Dermis blood vessel endothelial cell (primary cell): ENCODE data around the gene TUBG1. TPM values are rescaled to one million over a fixed set of nuclear protein-coding genes. Genes with fewer than 3 reads are reported as not detected.
"Not testable (repeated sequence)": the region's sequence is repeated elsewhere in the genome, so short reads cannot be mapped to it uniquely, and the experiment has no call there.

Experiments
- DNase-seq: peaks from one replicate; pipeline ENCODE4 v3.0.0; 2010
- total RNA-seq: library from RNA; depleted of rRNA; stranded (reverse); fragments of >200 nt; gene quantifications from 2 replicates; pipeline ENCODE4 v1.2.3, GENCODE V29; 2014

The TUBG1 gene
- total RNA-seq, 1 donor from 2014 or later: 27.6 TPM

DNA sequence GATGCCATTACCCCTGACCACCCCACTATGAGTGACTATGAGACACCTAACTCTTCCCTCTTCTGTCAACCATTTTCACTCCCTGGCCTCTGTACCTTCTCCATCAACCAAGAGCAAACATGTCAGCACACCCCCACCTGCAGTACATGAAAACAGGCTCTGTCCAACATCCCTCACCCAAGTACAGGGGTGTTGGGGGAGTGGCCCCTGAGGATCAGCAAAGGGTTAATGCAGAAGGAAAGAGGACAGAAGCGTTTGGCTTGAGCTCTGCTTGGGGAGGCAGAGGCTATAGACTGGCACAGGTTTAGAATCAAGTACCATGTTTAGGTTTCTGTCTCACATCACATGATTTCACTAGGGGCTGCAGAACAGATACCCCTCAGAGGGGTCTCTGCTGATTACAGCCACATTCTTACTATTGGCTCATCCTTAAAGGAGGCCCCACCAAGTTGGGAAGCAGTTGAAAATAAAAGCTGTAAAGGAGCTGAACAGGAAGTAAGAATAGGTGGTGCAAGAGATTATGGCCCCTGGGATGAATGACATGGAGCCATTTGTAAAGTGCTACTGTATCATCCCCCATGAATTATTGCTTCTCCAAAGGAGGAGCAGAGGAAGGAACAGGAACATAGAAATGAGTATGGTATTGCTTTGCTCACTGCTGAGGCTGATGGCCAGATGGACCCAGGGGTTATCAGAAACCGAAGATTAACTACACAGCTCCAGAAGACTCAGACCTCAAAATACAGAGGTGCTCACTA lies 29.5 kb upstream of the TUBG1 start:
- DNase-seq: no peak

- DNase-seq: no peak
These were observed 27.7 kb upstream of the TUBG1 start for GRCh38 chr17:42581744-42582270.

GRCh38 chr17:42584880-42585279 lies 24.6 kb upstream of the TUBG1 start:
- DNase-seq: no peak

DNA sequence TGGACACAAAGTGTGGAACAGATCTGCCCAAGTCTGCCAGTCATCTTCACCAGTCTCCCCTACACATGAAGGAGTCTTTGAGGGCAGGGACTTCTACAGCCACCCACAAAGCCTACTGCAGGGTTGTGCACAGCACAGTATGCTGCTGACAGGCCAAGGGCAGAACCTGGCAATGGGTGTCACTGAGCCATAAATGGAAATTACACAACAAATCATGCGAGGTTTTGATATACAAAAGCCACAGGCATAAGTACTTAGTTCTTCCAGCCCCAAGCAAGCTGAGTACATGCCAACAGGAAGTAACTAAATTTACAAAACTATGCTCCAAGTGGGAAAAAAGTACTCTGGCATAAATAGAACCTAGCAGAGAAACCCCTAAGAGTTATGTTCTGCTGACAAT lies 24.1 kb upstream of the TUBG1 start:
- no peak for DNase-seq

- no peak for DNase-seq
These were observed 22.8 kb upstream of the TUBG1 start for GRCh38 chr17:42586514-42587230.

DNA sequence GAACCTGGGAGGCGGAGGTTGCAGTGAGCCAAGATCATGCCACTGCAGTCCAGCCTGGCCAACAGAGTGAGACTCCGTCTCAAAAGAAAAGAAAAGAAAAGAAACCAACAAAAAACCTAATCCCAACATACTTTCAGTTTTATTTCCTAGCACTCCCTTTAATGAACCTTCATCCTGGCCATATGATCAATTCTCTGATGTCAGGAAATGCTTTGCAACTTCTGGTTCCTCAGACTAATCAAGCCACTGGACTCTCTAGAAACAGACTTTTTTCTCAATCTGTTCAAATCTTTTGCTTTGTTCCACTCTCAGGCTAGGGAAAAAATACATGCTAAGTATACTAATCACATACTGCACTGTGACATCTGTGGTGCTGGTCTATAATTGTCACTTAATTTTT lies 18.6 kb upstream of the TUBG1 start:
- DNase-seq: peak; percentile 59

DNA sequence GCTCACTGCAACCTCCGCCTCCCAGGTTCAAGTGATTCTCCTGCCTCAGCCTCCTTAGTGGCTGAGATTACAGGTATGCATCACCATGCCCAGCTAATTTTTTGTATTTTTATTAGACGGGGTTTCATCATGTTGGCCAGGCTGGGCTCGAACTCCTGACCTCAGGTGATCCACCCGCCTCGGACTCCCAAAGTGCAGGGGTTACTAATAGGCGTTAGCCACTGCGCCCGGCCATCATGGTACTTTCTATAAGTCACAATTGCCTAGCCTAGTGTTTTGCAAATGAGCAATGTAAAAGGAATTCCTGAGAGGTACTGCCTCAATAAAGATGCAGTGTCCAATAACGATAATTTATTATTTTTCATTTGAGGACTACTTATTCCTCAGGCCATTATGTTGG lies 18.1 kb upstream of the TUBG1 start:
- no peak for DNase-seq

GRCh38 chr17:42596386-42596785 lies 13.1 kb upstream of the TUBG1 start:
- DNase-seq: no peak

- peak; percentile 16 for DNase-seq
These were observed 10.6 kb upstream of the TUBG1 start for GRCh38 chr17:42598905-42599304.

DNA sequence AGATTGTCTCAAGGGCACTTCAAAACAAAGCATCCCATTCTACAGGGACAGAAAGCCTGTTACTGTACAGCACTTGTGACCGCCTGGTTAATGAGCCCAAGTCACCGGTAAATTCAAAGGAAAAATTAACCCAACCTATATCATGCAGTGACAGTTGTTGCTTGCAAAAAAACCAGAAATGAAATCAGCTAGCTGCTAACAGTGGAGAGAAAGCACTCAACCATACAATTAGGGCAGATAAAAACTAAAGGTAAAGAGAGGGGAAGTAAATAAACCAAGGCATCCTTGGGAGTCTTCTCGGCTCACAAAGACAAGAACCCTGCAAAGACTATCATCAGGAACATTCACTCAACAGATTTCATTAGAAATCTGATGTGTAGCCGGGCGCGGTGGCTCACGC lies 6.2 kb upstream of the TUBG1 start:
- DNase-seq: no peak

DNA sequence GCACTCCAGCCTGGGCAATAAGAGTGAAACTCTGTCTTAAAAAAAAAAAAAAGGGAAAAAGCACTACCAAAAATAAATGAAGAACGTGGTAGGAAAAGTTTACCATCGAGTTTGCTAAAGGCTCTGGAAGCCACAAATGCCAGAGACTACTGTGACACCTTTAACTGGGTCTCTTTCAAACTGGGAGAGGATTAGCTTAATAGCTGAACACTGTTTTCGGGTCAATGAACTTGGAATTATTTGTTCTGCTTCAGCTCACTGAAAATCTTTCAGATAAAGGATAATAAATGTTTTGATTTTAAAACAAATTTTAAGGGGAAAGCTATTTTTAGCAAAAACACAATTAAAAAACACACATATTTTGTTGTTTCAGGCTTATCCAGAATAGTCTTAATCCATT lies 1.7 kb upstream of the TUBG1 start:
- no peak for DNase-seq

GRCh38 chr17:42608305-42609181 lies 940 bp upstream of the TUBG1 start:
- peak; percentile 35 for DNase-seq

GRCh38 chr17:42609814-42610801 lies 625 bp downstream of the TUBG1 start:
- DNase-seq: peak; percentile 10

DNA sequence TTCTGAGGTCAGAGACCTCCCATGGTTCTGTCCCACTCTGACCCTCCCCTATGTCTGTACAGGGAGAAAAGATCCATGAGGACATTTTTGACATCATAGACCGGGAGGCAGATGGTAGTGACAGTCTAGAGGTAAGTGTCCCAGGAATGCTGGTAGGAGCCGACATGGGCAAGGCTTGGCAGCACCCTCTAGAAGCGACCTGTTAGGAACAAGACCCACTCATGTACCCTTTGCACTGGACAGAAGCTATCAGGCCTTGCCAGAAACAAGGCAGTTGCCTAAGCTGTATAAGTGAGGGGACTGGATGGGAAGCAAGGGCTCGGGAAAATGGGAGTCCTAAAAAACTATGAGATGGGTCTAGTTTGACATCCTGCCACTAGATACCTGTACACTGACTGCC lies 2.5 kb downstream of the TUBG1 start:
- no peak for DNase-seq

DNA sequence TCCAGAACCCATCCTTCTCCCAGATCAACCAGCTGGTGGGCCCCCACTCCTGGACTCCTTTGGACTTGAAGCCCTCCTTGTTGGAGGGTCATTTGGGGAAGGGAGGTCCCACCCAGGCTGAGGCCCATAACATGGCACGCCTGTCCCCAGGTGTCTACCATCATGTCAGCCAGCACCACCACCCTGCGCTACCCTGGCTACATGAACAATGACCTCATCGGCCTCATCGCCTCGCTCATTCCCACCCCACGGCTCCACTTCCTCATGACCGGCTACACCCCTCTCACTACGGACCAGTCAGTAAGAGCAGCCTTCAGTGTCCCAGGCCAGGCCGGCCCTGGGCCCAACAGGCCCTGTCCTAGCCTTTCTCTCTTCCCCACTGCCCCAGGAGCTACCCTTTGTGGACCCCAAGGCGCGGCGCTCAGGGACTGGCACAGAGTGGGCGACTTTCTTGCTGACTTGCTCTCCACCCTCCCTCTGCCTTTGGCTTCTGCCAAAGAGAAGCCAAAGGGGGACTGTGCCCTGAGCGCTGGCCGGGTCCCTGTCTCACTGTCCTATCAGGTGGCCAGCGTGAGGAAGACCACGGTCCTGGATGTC lies 4.3 kb downstream of the TUBG1 start:
- DNase-seq: no peak

- peak; percentile 6 for DNase-seq
These were observed 8.5 kb downstream of the TUBG1 start for GRCh38 chr17:42617956-42618431.

- DNase-seq: peak; percentile 6
These were observed 9.1 kb downstream of the TUBG1 start for GRCh38 chr17:42618442-42619150.

DNA sequence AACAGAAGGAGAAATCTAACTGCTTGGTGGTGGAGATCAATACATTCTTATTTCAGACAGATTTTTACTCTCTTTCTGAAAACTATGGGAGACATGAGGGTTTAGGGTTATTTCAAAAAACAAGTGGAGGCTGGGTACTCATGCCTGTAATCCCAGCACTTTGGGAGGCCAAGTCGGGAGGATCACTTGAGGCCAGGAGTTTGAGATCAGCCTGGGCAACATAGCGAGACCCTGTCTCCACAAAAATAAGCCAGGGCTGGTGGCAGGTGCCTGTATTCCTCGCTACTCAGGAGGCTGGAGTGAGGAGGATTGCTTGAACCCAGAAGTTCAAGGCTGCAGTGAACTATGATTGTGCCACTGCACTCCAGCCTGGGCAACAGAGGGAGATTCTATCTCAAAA lies 12.5 kb downstream of the TUBG1 start:
- not testable (repeated sequence) for DNase-seq

GRCh38 chr17:42623271-42623670 lies 13.8 kb downstream of the TUBG1 start:
- no peak for DNase-seq
